ENCODE measurements around the gene CLEC4M.
"Not testable (repeated sequence)": the region's sequence is repeated elsewhere in the genome, so short reads cannot be mapped to it uniquely, and the experiment has no call there.

The CLEC4M gene

DNA sequence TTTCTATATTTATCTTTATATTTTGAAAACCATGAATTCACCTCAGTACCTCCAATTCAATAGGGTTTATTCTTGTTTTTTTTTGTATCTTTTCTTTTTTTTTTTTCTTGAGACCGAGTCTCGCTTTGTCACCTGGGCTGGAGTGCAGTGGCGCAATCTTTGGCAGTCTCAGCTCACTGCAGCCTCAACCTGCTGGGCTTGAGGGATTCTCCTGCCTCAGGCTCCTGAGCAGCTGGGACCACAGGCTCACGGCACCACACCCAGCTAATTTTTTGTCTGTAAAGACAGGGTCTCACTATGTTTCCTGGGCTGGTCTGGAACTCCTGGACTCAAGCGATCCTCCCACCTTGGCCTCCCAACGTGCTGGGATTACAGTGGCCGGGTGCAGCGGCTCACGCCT lies 43.8 kb downstream of the CLEC4M start:
- no peak for DNase-seq (ENCODE audit: low read depth, low spot score)

DNA sequence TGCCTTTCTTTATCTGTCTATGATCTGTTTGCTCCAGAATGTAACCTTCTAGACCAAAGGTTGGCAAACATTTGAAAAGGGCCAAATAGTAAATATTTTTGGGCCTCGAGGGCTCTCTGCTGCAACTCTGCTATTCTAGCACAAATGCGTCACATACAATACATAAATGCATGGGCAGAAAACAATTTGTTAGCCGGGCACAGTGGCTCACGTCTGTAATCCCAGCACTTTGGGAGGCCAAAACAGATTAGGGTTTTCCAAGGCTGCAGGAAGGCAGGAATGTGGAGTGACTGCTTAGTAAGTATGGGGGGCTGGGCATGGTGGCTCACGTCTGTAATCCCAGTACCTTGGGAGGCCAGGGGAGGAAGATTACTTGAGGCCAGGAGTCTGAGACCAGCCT lies 45.1 kb downstream of the CLEC4M start:
- DNase-seq (ENCODE audit: low read depth, low spot score), result no peak

DNA sequence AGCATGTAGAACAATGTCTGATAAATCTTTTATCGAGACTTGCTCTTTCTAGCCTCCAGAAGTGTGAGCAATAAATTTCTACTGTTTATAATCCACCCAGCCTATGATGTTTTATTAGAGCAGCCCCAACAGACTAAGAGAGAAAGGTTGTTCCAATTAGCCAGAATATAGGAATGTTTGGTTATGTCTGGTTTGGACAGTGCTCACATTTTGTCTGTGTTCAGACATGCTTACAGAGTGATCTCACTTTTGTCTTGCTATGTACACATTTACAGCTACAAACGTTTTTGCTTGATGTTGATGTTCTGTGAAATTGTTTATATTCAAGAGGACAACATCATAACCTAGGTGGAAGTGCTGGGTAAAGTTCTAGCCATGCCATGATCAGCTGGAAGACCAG lies 48.9 kb downstream of the CLEC4M start:
- no peak for DNase-seq (ENCODE audit: low read depth, low spot score)

DNA sequence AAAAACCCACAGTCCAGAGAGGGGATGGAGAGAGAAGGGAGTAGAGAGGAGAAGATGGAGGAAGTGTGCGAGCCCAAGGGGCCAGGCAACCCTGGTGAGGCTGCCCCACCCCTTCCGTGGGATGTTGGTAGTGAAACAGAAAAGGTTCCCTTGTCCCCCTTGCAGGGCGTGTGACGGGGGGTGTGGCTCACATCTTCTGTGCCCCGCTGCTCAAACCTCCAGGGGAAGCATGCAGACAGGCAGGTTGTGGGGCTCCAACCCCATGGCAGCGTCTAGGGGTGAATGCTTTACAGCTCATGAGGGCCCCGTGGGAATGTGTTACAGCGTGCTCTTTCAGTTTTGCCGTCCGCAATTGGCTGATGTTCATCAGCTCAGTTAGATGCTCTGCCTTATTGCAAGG lies 52.3 kb downstream of the CLEC4M start:
- DNase-seq (ENCODE audit: low read depth, low spot score), result no peak

DNA sequence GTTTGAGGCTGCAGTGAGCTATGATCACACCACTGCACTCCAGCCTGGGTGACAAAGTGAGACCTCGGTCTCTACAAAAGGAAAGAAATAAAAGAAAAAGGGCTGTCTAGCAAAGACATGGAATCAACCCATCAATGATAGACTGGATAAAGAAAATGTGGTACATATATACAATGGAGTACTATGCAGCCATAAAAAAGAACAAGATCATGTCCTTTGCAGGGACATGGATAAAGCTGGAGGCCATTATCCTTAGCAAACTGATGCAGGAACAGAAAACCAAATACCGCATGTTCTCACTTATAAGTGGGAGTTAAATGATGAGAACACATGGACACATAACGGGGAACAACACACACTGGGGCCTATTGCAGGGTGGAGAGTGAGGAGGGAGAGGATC lies 53.0 kb downstream of the CLEC4M start:
- DNase-seq (ENCODE audit: low read depth, low spot score), result not testable (repeated sequence)

DNA sequence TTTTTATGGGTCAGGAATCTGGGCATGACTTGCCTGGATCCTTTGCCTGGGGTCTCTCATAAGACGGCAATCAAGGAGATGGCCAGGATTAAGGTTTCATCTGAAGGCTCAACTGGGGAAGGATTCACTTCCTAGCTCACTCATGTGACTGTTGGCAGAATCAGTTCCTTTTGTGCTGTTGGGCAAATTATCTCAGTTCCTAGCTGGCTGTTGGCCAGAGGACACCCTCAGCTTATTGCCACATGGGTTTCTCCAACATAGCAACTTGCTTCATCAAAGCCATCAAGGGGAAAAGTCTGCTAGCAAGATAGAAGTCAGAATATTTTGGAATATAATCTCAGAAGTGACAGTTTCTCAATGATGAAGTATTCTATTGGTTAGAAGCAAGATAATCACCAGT lies 54.8 kb downstream of the CLEC4M start:
- DNase-seq (ENCODE audit: low read depth, low spot score), result no peak

DNA sequence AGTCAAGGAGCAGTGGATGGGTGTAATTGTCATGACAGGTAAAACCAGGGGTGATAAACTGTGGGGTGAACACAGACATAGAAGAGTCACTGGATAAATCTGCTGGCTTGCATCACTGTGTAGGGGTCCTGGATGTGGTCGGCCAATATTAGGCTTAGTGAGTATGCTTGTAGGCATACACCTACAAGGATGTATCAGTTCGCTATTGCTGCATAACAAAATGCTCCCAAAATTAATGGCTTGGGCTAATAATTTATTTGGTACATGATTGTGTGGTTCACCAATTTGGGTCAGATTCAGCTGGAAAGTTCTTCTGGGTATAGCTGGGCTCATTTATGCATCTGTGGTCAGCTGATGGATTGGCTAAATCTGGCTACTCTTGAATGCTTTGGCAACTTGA lies 55.8 kb downstream of the CLEC4M start:
- no peak for DNase-seq (ENCODE audit: low read depth, low spot score)
